H1 (cell line): ENCODE measurements around the gene CDRT4. TPM values are rescaled to one million over a fixed set of nuclear protein-coding genes. Genes with fewer than 3 reads are reported as not detected.

Experiments used
- CTCF ChIA-PET: fragments of 300-600 bp; sonication (Branson Sonifier 250); formaldehyde crosslinking; loops from one replicate; lab custom pipeline; 2021; ENCODE audit not compliant: partially characterized antibody; lab: Charles Lee
- POLR2A ChIA-PET: fragments of 300-600 bp; sonication (Branson Sonifier 250); formaldehyde crosslinking; loops from one replicate; lab custom pipeline; 2021; ENCODE audit warnings: inconsistent platforms; ENCODE audit not compliant: partially characterized antibody; lab: Charles Lee
- DNase-seq, 2 experiments: peaks; one replicate each; pipeline versions ENCODE4 v3.0.0 to v3.0.0-alpha.2; 2010 to 2022; ENCODE audit warnings: low spot score in 2 of 2, low read depth in 1 of 2, mixed read lengths in 1 of 2
- FAIRE-seq: peaks from 2 replicates; lab custom pipeline; 2011; peaks lifted over from hg19 to GRCh38; lab: Jason Lieb, UNC
- H2AFZ ChIP-seq: 2 replicates; pipeline ENCODE4 v1.8.1; 2012; ENCODE audit warnings: low read length, inconsistent platforms
- H2AK5ac ChIP-seq: 2 replicates; pipeline ENCODE4 v1.6.1; 2013; ENCODE audit warnings: low read depth, low read length
- H2BK120ac ChIP-seq: replicated peaks from 2 replicates; pipeline ENCODE3; 2013; ENCODE audit warnings: low read depth, low read length, inconsistent platforms
- H2BK12ac ChIP-seq: 2 replicates; pipeline ENCODE4 v1.6.1; 2013; ENCODE audit warnings: low read depth, low read length
- H2BK15ac ChIP-seq: 2 replicates; pipeline ENCODE4 v1.6.1; 2013; ENCODE audit warnings: low read length
- H2BK20ac ChIP-seq: 2 replicates; pipeline ENCODE4 v1.6.1; 2013; ENCODE audit warnings: low read length
- H2BK5ac ChIP-seq: 2 replicates; pipeline ENCODE4 v1.6.1; 2013; ENCODE audit warnings: low read depth, low read length
- H3K14ac ChIP-seq: 2 replicates; pipeline ENCODE4 v1.6.1; 2013; ENCODE audit warnings: inconsistent platforms; ENCODE audit not compliant: insufficient read length
- H3K18ac ChIP-seq: 2 replicates; pipeline ENCODE4 v1.6.1; 2013; ENCODE audit warnings: low read length; ENCODE audit errors: extremely low read depth
- H3K23ac ChIP-seq: 2 replicates; pipeline ENCODE4 v1.6.1; 2013; ENCODE audit warnings: inconsistent platforms; ENCODE audit not compliant: insufficient read length
- H3K23me2 ChIP-seq: 2 replicates; pipeline ENCODE4 v1.6.1; 2013; ENCODE audit warnings: low read depth, low read length
- H3K27ac ChIP-seq: 2 replicates; pipeline ENCODE4 v1.6.1; 2011; ENCODE audit warnings: low read depth, low read length, inconsistent platforms
- H3K27me3 ChIP-seq, 4 experiments: replicated peaks in 1 of 4; 1 replicate in 1 of 4; 2 replicates in 3 of 4; pipeline versions ENCODE4 v1.6.1 to v1.8.1; 2011 to 2013; ENCODE audit warnings: low read length in 3 of 4, mild to moderate bottlenecking in 3 of 4, inconsistent platforms in 2 of 4, mixed read lengths in 2 of 4, moderate library complexity in 1 of 4; ENCODE audit not compliant: control insufficient read depth in 3 of 4, insufficient read depth in 3 of 4; ENCODE audit errors: extremely low read depth in 1 of 4
- H3K36me3 ChIP-seq, 4 experiments: 2 replicates each; pipeline versions ENCODE4 v1.6.1 to v1.8.1; 2011 to 2013; ENCODE audit warnings: mild to moderate bottlenecking in 4 of 4, low read length in 3 of 4, moderate library complexity in 2 of 4, control low read depth in 1 of 4, inconsistent platforms in 1 of 4; ENCODE audit not compliant: insufficient read depth in 4 of 4, control insufficient read depth in 2 of 4
- H3K4ac ChIP-seq: replicated peaks from 2 replicates; pipeline ENCODE3; 2013; ENCODE audit warnings: low read length, low read depth, mixed read lengths, inconsistent platforms; ENCODE audit not compliant: insufficient read length
- H3K4me1 ChIP-seq, 4 experiments: replicated peaks in 1 of 4; 1 replicate in 1 of 4; 2 replicates in 3 of 4; pipeline versions ENCODE4 v1.6.1 to v1.8.1; 2011 to 2013; ENCODE audit warnings: low read length in 3 of 4, inconsistent platforms in 2 of 4, mixed read lengths in 1 of 4; ENCODE audit not compliant: insufficient read depth in 4 of 4, control insufficient read depth in 3 of 4
- H3K4me2 ChIP-seq, 2 experiments: 2 replicates each; pipeline versions ENCODE4 v1.6.1 to v1.8.1; 2011 to 2013; ENCODE audit warnings: low read depth in 2 of 2, low read length in 2 of 2, control low read depth in 1 of 2, inconsistent platforms in 1 of 2, mild to moderate bottlenecking in 1 of 2; ENCODE audit not compliant: insufficient read depth in 1 of 2
- H3K4me3 ChIP-seq, 4 experiments: fragments of 200-600, 300-600 bp in 1 of 4; sonication (generic), shearing (Covaris generic), sonication (Bioruptor Twin) in 1 of 4; 2 replicates each; pipeline versions ENCODE4 v1.5.1 to v1.8.1; 2011 to 2016; ENCODE audit warnings: low read length in 4 of 4, low read depth in 3 of 4, control low read depth in 2 of 4, inconsistent platforms in 2 of 4, mild to moderate bottlenecking in 2 of 4, mixed read lengths in 1 of 4, moderate library complexity in 1 of 4; ENCODE audit not compliant: insufficient read depth in 2 of 4; ENCODE audit errors: extremely low read depth in 1 of 4
- H3K56ac ChIP-seq: replicated peaks from 2 replicates; pipeline ENCODE3; 2013; ENCODE audit warnings: low read depth, mild to moderate bottlenecking, mixed read lengths, low read length, inconsistent platforms; ENCODE audit not compliant: insufficient read length
- H3K79me1 ChIP-seq: 2 replicates; pipeline ENCODE4 v1.6.1; 2013; ENCODE audit warnings: low read depth, low read length, control low read depth
- H3K79me2 ChIP-seq, 2 experiments: 2 replicates each; pipeline versions ENCODE4 v1.6.1 to v1.8.1; 2012 to 2013; ENCODE audit warnings: low read length in 2 of 2, mild to moderate bottlenecking in 2 of 2, inconsistent platforms in 1 of 2; ENCODE audit not compliant: insufficient read depth in 2 of 2, control insufficient read depth in 1 of 2
- H3K9ac ChIP-seq, 4 experiments: replicated peaks in 1 of 4; 1 replicate in 1 of 4; 2 replicates in 3 of 4; pipeline versions ENCODE4 v1.6.1 to v1.8.1; 2011 to 2013; ENCODE audit warnings: low read depth in 3 of 4, low read length in 3 of 4, control low read depth in 2 of 4, mild to moderate bottlenecking in 2 of 4, moderate library complexity in 2 of 4, inconsistent platforms in 1 of 4; ENCODE audit errors: extremely low read depth in 1 of 4
- H3K9me3 ChIP-seq, 2 experiments: 2 replicates each; pipeline versions ENCODE4 v1.6.1 to v1.8.1; 2012 to 2013; ENCODE audit warnings: mild to moderate bottlenecking in 2 of 2, moderate library complexity in 2 of 2, control low read depth in 1 of 2, inconsistent platforms in 1 of 2, low read depth in 1 of 2, low read length in 1 of 2, mixed read lengths in 1 of 2; ENCODE audit not compliant: insufficient read depth in 2 of 2
- H4K20me1 ChIP-seq, 2 experiments: replicated peaks in 1 of 2; 2 replicates each; pipeline versions ENCODE3 to v1.8.1; 2011 to 2013; ENCODE audit warnings: inconsistent platforms in 2 of 2, low read length in 2 of 2, mild to moderate bottlenecking in 1 of 2; ENCODE audit not compliant: insufficient read depth in 2 of 2, control insufficient read depth in 1 of 2
- H4K5ac ChIP-seq: 2 replicates; pipeline ENCODE4 v1.6.1; 2013; ENCODE audit warnings: low read length, low read depth, mixed read lengths, inconsistent platforms; ENCODE audit not compliant: insufficient read length
- H4K8ac ChIP-seq: 2 replicates; pipeline ENCODE4 v1.8.0; 2013; ENCODE audit warnings: mild to moderate bottlenecking, moderate library complexity, low read length, inconsistent platforms; ENCODE audit not compliant: insufficient read depth; ENCODE audit errors: extremely low read depth
- H4K91ac ChIP-seq: replicated peaks from 2 replicates; pipeline ENCODE3; 2013; ENCODE audit warnings: low read length, mixed read lengths, inconsistent platforms; ENCODE audit not compliant: insufficient read length
- BCL11A ChIP-seq, 2 experiments: IDR thresholded peaks; one replicate each; pipeline ENCODE4 v1.6.1; 2011; ENCODE audit warnings: low read depth in 2 of 2, low read length in 2 of 2, mild to moderate bottlenecking in 2 of 2
- CTCF ChIP-seq, 3 experiments: IDR thresholded peaks; 1 replicate in 2 of 3; 2 replicates in 1 of 3; pipeline versions ENCODE4 v1.5.1 to v1.6.1; 2011; ENCODE audit warnings: low read length in 3 of 3, mild to moderate bottlenecking in 3 of 3, inconsistent platforms in 2 of 3, low read depth in 1 of 3, moderate library complexity in 1 of 3; ENCODE audit not compliant: insufficient read depth in 1 of 3; ENCODE audit errors: control extremely low read depth in 1 of 3
- FOSL1 ChIP-seq: IDR thresholded peaks from 2 replicates; pipeline ENCODE4 v1.6.1; 2011; ENCODE audit warnings: mild to moderate bottlenecking, low read depth, low read length, moderate library complexity; ENCODE audit not compliant: insufficient read depth
- SIN3A ChIP-seq, 2 experiments: IDR thresholded peaks in 1 of 2; conservative IDR thresholded peaks in 1 of 2; 2 replicates each; pipeline ENCODE4 v1.6.1; 2011 to 2012; ENCODE audit warnings: low read length in 2 of 2, improper control_type of control experiment in 1 of 2, low read depth in 1 of 2, mild to moderate bottlenecking in 1 of 2
- SP2 ChIP-seq: IDR thresholded peaks from 2 replicates; pipeline ENCODE4 v1.6.1; 2012; ENCODE audit warnings: mild to moderate bottlenecking, low read length, inconsistent platforms
- WGBS, 2 experiments: shearing (Covaris generic) in 1 of 2; methylation state at CpG; one replicate each; pipeline versions ENCODE4 v1.1.6 to v1.1.7; 2013 to 2015; ENCODE audit warnings: low lambda C conversion rate in 2 of 2, mixed read lengths in 2 of 2, inconsistent platforms in 1 of 2, low coverage in 1 of 2, missing lambda C conversion rate in 1 of 2; ENCODE audit not compliant: insufficient replicate concordance in 2 of 2, insufficient coverage in 1 of 2, insufficient read length in 1 of 2; ENCODE audit errors: extremely low coverage in 1 of 2, missing lambda C conversion rate in 1 of 2; 5-methylcytosine and 5-hydroxymethylcytosine counted together
- polyA plus RNA-seq, 7 experiments: library from polyadenylated mRNA; depleted of rRNA in 3 of 7; stranded (reverse) in 5 of 7; unstranded in 2 of 7; fragments of >200 nt in 5 of 7; fragments of 200-250 nt in 2 of 7; gene quantifications; 1 replicate in 5 of 7; 2 replicates in 1 of 7; 4 replicates in 1 of 7; pipeline versions ENCODE4 v1.2.1 to v1.2.3, GENCODE V29; 2011 to 2013; ENCODE audit warnings: missing spikeins in 2 of 7, mixed read lengths in 2 of 7
- total RNA-seq: library from RNA; stranded (reverse); fragmentation: NEBNext Ultra II Directional; extraction: Animal tissue kit (Norgen Biotek cat#: 25700); gene quantifications from 2 replicates; pipeline ENCODE4 v1.2.1, GENCODE V29; 2021

CDRT4 gene
- total and polyA plus RNA-seq, 2 of the 8 experiments (the other 6 are each of a cell fraction or from before 2014, with no cell fraction given) = 2.6 to 5.6 TPM

GRCh38 chr17:15512071-15512709 lies 44.8 kb upstream of the CDRT4 start:
- no peak overlapping the region for H3K14ac ChIP-seq
- no peak overlapping the region for H2BK12ac ChIP-seq
- no peak overlapping the region for H3K4me2 ChIP-seq
- H4K91ac ChIP-seq = no peak overlapping the region
- no peak overlapping the region for H3K56ac ChIP-seq
- no peaks in the 10 kb centered on the region for H3K79me2 ChIP-seq
- no peak overlapping the region for H2AFZ ChIP-seq
- H4K20me1 ChIP-seq = peaks cover 0 to 2% of the 10 kb centered on the region in 2 experiments
- ChIA-PET CTCF (interaction anchor here (1.4 kb wide), 1 partner anchor 130 kb away, joined by 3 read pairs; no protein-coding TSS in a partner anchor), POLR2A (no interaction called here)
- H4K5ac ChIP-seq = no peak overlapping the region
- H2AK5ac ChIP-seq = no peak overlapping the region
- H2BK20ac ChIP-seq = no peak overlapping the region
- no peak overlapping the region for H2BK120ac ChIP-seq
- no peak for FAIRE-seq
- no peak overlapping the region for H3K4ac ChIP-seq
- no peak overlapping the region for H3K18ac ChIP-seq
- H3K4me3 ChIP-seq = no peak overlapping the region
- no peak overlapping the region for H3K23ac ChIP-seq
- no peak overlapping the region for H3K27ac ChIP-seq
- no peak overlapping the region for H4K8ac ChIP-seq
- H3K9me3 ChIP-seq = no peaks in the 10 kb centered on the region
- H3K27me3 ChIP-seq = no peaks in the 10 kb centered on the region
- no peaks in the 10 kb centered on the region for H3K4me1 ChIP-seq
- peaks cover 0 to 19% (median 13%) of the 10 kb centered on the region in 4 experiments; a peak in 6 of 8 replicates for H3K36me3 ChIP-seq
- H3K9ac ChIP-seq = no peak overlapping the region
- DNase-seq = no peak
- H3K79me1 ChIP-seq = peaks cover 2% of the 10 kb centered on the region; the same call in 1 of the 2 replicates
- H2BK5ac ChIP-seq = no peak overlapping the region
- 86% methylated on average over 4 of the region's 4 CpGs; no CpG with 5 or more reads in 1 of the 2 experiments for WGBS, 2 experiments
- TF ChIP-seq CTCF (IDR thresholded peaks at IDR 0.05; ENCODE audit: control extremely low read depth in 1 of 3, insufficient read depth in 1 of 3, low read depth in 1 of 3, low read length in 3 of 3) = no peak
- TF ChIP-seq FOSL1 = no peak
- no peak for TF ChIP-seq SIN3A (conservative IDR thresholded peaks at IDR 0.05 in 1 of 2, IDR thresholded peaks at IDR 0.05 in 1 of 2; ENCODE audit: low read depth in 1 of 2, low read length in 2 of 2)
- no peak for TF ChIP-seq BCL11A (IDR thresholded peaks at IDR 0.05; ENCODE audit: low read depth in 2 of 2, low read length in 2 of 2)
- no peak for TF ChIP-seq SP2
- H3K23me2 ChIP-seq = no peaks in the 10 kb centered on the region
- H2BK15ac ChIP-seq = no peak overlapping the region
